BJ (cell line): Measurements from ENCODE around the gene FNDC3A. TPM values are rescaled to one million over a fixed set of nuclear protein-coding genes. Genes with fewer than 3 reads are reported as not detected.

Experiments used
- CTCF ChIA-PET: fragments of 350-600 bp; formaldehyde crosslinking; extraction: SDS; loops from one replicate; lab custom pipeline; 2021; ENCODE audit warnings: antibody characterized with exemption, inconsistent platforms; lab: Yijun Ruan, JAX
- POLR2A ChIA-PET: fragments of 300-600 bp; sonication (Branson Sonifier 250); formaldehyde crosslinking; extraction: SDS; loops from one replicate; lab custom pipeline; 2021; ENCODE audit warnings: antibody characterized with exemption; lab: Charles Lee
- DNase-seq: peaks from one replicate; pipeline ENCODE4 v3.0.0-alpha.2; 2011; ENCODE audit warnings: low read depth
- H3K27me3 ChIP-seq: 2 replicates; pipeline ENCODE4 v1.6.0; 2011; ENCODE audit warnings: low read length; ENCODE audit not compliant: control insufficient read depth, insufficient read depth
- H3K36me3 ChIP-seq: 2 replicates; pipeline ENCODE4 v1.5.1; 2011; ENCODE audit warnings: low read length; ENCODE audit not compliant: control insufficient read depth, insufficient read depth
- H3K4me3 ChIP-seq: 2 replicates; pipeline ENCODE4 v1.5.1; 2011; ENCODE audit warnings: low read depth, mild to moderate bottlenecking, control low read depth, low read length
- CTCF ChIP-seq: IDR thresholded peaks from 2 replicates; pipeline ENCODE4 v1.5.1; 2011; ENCODE audit warnings: low read depth, mild to moderate bottlenecking, control low read depth, inconsistent platforms, low read length, moderate library complexity; ENCODE audit not compliant: insufficient read depth
- polyA plus RNA-seq: library from polyadenylated mRNA; depleted of rRNA; stranded (reverse); fragments of >200 nt; gene quantifications from 2 replicates; pipeline ENCODE4 v1.2.3, GENCODE V29; 2011

The FNDC3A gene
- polyA plus RNA-seq, 1 experiment, result 30.7 TPM

GRCh38 chr13:49097374-49097773, 121.7 kb downstream of the FNDC3A start:
- ChIA-PET POLR2A (no interaction called here), CTCF (interaction anchor here (1.3 kb wide), 1 partner anchor 9 kb away, joined by 5 read pairs; no protein-coding TSS in a partner anchor)
- peak; percentile 21 for DNase-seq
- no peaks in the 10 kb centered on the region for H3K36me3 ChIP-seq
- H3K27me3 ChIP-seq, result no peaks in the 10 kb centered on the region
- H3K4me3 ChIP-seq, result no peak overlapping the region
- no peak for TF ChIP-seq CTCF

- POLR2A ChIA-PET, result no interaction called here
- CTCF ChIA-PET, result interaction anchor here (1.3 kb wide), 1 partner anchor 9 kb away, joined by 5 read pairs; no protein-coding TSS in a partner anchor
- peak; percentile 94 for DNase-seq
Observed at GRCh38 chr13:49098198-49098597, 122.5 kb downstream of the FNDC3A start.

GRCh38 chr13:49098771-49099512, 123.2 kb downstream of the FNDC3A start:
- DNase-seq, result no peak
- Histone ChIP-seq H3K27me3 (no peaks in the 10 kb centered on the region), H3K36me3 (no peaks in the 10 kb centered on the region), H3K4me3 (no peak overlapping the region)
- ChIA-PET CTCF (interaction anchor here (0.7 to 1.4 kb wide), 6 partner anchors 12 to 202 kb away, joined by 3 to 4 read pairs (median 4); partner anchors contain the start of gene CDADC1), POLR2A (no interaction called here)
- peak; percentile 37 for TF ChIP-seq CTCF

More at GRCh38 chr13:49098198-49098597, 122.5 kb downstream of the FNDC3A start:
- H3K27me3 ChIP-seq, result no peaks in the 10 kb centered on the region
- no peak overlapping the region for H3K4me3 ChIP-seq
- TF ChIP-seq CTCF, result no peak
- H3K36me3 ChIP-seq, result no peaks in the 10 kb centered on the region

- ChIA-PET CTCF (interaction anchor here (0.6 to 1.4 kb wide), 8 partner anchors 11 to 345 kb away, joined by 3 to 4 read pairs (median 3); partner anchors contain the start of genes CAB39L, CDADC1 and SETDB2), POLR2A (no interaction called here)
- DNase-seq, result no peak
- H3K27me3 ChIP-seq, result no peaks in the 10 kb centered on the region
- no peak for TF ChIP-seq CTCF
- no peak overlapping the region for H3K4me3 ChIP-seq
- no peaks in the 10 kb centered on the region for H3K36me3 ChIP-seq
Observed at GRCh38 chr13:49099513-49099877, 123.8 kb downstream of the FNDC3A start.

GRCh38 chr13:49100637-49101570, 125.2 kb downstream of the FNDC3A start:
- CTCF ChIA-PET, result interaction anchor here (1.4 kb wide), 1 partner anchor 182 kb away, joined by 4 read pairs; no protein-coding TSS in a partner anchor
- H3K36me3 ChIP-seq, result no peaks in the 10 kb centered on the region
- no peak for TF ChIP-seq CTCF
- DNase-seq, result no peak
- POLR2A ChIA-PET, result no interaction called here
- no peaks in the 10 kb centered on the region for H3K27me3 ChIP-seq
- H3K4me3 ChIP-seq, result no peak overlapping the region
